Epidermal melanocyte (primary cell): ENCODE data around the gene PTOV1.

Source experiments
- DNase-seq: peaks from one replicate; pipeline ENCODE4 v3.0.0; 2011; ENCODE audit warnings: low spot score; ENCODE audit not compliant: insufficient read length

The PTOV1 gene

GRCh38 chr19:49843265-49843664, 7.7 kb upstream of the PTOV1 start:
- no peak for DNase-seq

GRCh38 chr19:49844138-49845095, 6.5 kb upstream of the PTOV1 start:
- no peak for DNase-seq

- DNase-seq = no peak
Measured at GRCh38 chr19:49845414-49845813, 5.5 kb upstream of the PTOV1 start.

- no peak for DNase-seq
Measured at GRCh38 chr19:49846408-49846807, 4.6 kb upstream of the PTOV1 start.

GRCh38 chr19:49847731-49848696, 2.9 kb upstream of the PTOV1 start:
- no peak for DNase-seq

GRCh38 chr19:49848938-49849337, 2.0 kb upstream of the PTOV1 start:
- no peak for DNase-seq

- no peak for DNase-seq
Measured at GRCh38 chr19:49849433-49850220, 1.3 kb upstream of the PTOV1 start.

- no peak for DNase-seq
Measured at GRCh38 chr19:49850221-49850486, 805 bp upstream of the PTOV1 start.

GRCh38 chr19:49851456-49852259, 699 bp downstream of the PTOV1 start:
- no peak for DNase-seq

GRCh38 chr19:49852631-49853126, 1.7 kb downstream of the PTOV1 start:
- no peak for DNase-seq

GRCh38 chr19:49853852-49854377, 3.0 kb downstream of the PTOV1 start:
- no peak for DNase-seq

GRCh38 chr19:49854378-49855263, 3.7 kb downstream of the PTOV1 start:
- DNase-seq = no peak

- DNase-seq = no peak
Measured at GRCh38 chr19:49855277-49855675, 4.3 kb downstream of the PTOV1 start.

- no peak for DNase-seq
Measured at GRCh38 chr19:49855676-49856573, 5.0 kb downstream of the PTOV1 start.

GRCh38 chr19:49856574-49857021, 5.6 kb downstream of the PTOV1 start:
- no peak for DNase-seq

- no peak for DNase-seq
Measured at GRCh38 chr19:49857061-49857837, 6.3 kb downstream of the PTOV1 start.

GRCh38 chr19:49857838-49858087, 6.8 kb downstream of the PTOV1 start:
- DNase-seq = no peak
